M059J (cell line): ENCODE data around the gene NUDT8. TPM values are rescaled to one million over a fixed set of nuclear protein-coding genes. Genes with fewer than 3 reads are reported as not detected.

Source experiments
- DNase-seq: peaks from one replicate; pipeline ENCODE4 v3.0.0-alpha.2; 2012; ENCODE audit warnings: low read depth
- total RNA-seq: library from RNA; depleted of rRNA; stranded (reverse); fragments of >200 nt; shearing (Covaris generic); gene quantifications from 2 replicates; pipeline ENCODE4 v1.2.3, GENCODE V29; 2014; rRNA removed

NUDT8 gene
- total RNA-seq: 2.6 and 5.7 TPM in 2 replicates

- DNase-seq: peak; percentile 76
These were observed at the start of gene NUDT8 for GRCh38 chr11:67629386-67630227. Gene NUDT8 (minus strand): TSS chr11:67629937. CDS start chr11:67629911, 26 bp downstream.

- no peak for DNase-seq
These were observed 45.5 kb upstream of the NUDT8 start for GRCh38 chr11:67675058-67675747.

- DNase-seq: no peak
These were observed 44.7 kb upstream of the NUDT8 start, which contains the start of gene ALDH3B2 for GRCh38 chr11:67674442-67674871. Gene ALDH3B2 (minus strand): TSS chr11:67674623. CDS start chr11:67666935, 7,688 bp downstream.

- DNase-seq: no peak
These were observed 44.2 kb upstream of the NUDT8 start for GRCh38 chr11:67673902-67674301.

- no peak for DNase-seq
These were observed 43.6 kb upstream of the NUDT8 start for GRCh38 chr11:67673358-67673757.

GRCh38 chr11:67671211-67671520 is 41.4 kb upstream of the NUDT8 start:
- no peak for DNase-seq

GRCh38 chr11:67670316-67671210 is 40.8 kb upstream of the NUDT8 start:
- no peak for DNase-seq

GRCh38 chr11:67668192-67668551 is 38.4 kb upstream of the NUDT8 start:
- DNase-seq: no peak

GRCh38 chr11:67667490-67668191 is 37.9 kb upstream of the NUDT8 start:
- no peak for DNase-seq

- DNase-seq: no peak
These were observed 37.1 kb upstream of the NUDT8 start for GRCh38 chr11:67666676-67667489.

- DNase-seq: no peak
These were observed 36.5 kb upstream of the NUDT8 start for GRCh38 chr11:67666303-67666645.

- DNase-seq: peak; percentile 40
These were observed 36.0 kb upstream of the NUDT8 start for GRCh38 chr11:67665541-67666302.

GRCh38 chr11:67664696-67665540 is 35.2 kb upstream of the NUDT8 start:
- DNase-seq: no peak

- no peak for DNase-seq
These were observed 34.5 kb upstream of the NUDT8 start for GRCh38 chr11:67664213-67664585.

GRCh38 chr11:67663532-67664212 is 33.9 kb upstream of the NUDT8 start:
- DNase-seq: no peak

- no peak for DNase-seq
These were observed 33.2 kb upstream of the NUDT8 start for GRCh38 chr11:67662835-67663531.

- no peak for DNase-seq
These were observed 32.6 kb upstream of the NUDT8 start for GRCh38 chr11:67662142-67662834.
